Kidney glomerular epithelial cell (primary cell): ENCODE data around the gene KRT39.
A peak's percentile ranks its signal among the peaks of the same experiment; 100 is the strongest.
"Not testable (repeated sequence)": the region's sequence is repeated elsewhere in the genome, so short reads cannot be mapped to it uniquely, and the experiment has no call there.

Experiments used
- DNase-seq: peaks from one replicate; lab custom pipeline; 2025; lab: John Stamatoyannopoulos, UW

The KRT39 gene

DNA sequence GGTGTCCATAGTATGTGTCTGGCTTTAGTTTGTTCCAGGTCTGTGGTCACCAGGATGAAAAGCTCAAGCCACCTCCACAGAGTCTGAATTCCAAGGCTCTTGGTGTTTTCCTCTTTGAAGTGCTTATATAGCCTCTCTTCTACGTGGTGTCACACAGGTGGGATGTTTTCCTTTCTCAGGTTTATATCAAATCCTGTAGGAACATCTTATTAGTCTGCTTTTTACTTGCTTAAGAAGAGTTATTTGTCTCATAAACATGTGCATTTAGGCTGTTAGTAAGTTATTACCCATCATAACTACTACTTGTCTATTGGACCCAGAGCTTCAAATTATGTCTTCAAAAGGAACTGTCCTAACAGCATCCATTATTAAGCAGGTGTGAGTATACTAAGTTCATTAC is at the start of gene KRT39:
TSS of gene KRT39 (minus strand) at position 101 of the 400 bp plus-strand sequence. CDS start at position 9, 92 bp downstream.
- no peak for DNase-seq

DNA sequence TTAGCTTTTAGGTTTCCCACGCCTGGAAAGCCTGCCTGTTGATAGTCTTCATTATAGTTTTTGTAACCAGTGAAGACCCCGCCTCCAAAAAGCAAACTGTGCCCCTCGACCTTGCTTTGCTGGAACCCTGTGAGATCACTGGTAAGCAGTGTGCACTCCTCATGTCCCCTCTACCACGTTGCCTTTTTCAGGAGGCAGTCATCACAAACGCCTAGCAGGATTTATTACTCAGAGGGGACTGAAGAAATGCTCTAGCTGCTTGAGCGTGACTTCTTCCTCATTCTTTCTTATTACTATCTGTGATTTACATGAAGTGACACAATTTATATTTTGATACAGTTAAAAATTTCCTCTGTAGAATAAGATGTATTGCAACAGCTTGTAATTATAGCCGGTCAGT is 48.7 kb upstream of the KRT39 start:
- DNase-seq, result peak; percentile 10

DNA sequence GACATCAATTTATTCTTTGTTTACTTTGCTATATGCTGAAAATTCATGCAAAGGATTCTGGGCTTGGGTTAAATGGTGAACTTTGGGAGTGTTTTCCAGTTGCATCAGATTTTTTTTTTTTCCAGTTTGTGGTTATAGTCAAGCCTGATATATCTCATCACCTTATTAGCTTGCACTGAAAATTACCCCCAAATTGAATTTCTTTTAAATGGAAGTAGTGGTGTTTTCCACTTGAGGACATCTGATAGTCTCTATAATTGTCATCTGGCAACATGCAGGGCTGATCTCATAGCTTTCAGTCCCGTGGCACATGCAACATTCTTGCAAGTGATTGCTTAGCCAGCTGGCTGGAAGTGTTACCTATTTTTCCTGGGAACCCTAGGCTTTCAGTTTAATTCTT is 46.9 kb upstream of the KRT39 start:
- no peak for DNase-seq

DNA sequence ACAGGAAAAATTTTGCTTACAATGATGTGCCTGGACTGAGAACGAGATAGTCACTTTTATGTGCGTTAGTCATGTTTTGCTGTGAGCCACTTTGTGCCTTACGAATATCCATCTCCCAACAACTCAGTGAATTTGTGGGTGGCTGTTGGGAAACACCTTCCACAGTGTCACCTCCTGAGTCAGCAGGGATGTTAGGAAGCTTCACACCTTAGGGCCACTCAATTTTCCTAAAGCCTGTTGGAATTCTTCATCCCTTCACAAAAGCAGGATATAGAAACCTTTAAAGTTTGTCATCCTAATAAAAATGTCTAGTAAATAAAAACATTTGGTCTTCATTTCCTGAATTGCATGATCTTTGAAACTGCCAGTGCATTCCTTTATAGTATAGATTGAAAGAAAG is 46.4 kb upstream of the KRT39 start:
- DNase-seq, result no peak

DNA sequence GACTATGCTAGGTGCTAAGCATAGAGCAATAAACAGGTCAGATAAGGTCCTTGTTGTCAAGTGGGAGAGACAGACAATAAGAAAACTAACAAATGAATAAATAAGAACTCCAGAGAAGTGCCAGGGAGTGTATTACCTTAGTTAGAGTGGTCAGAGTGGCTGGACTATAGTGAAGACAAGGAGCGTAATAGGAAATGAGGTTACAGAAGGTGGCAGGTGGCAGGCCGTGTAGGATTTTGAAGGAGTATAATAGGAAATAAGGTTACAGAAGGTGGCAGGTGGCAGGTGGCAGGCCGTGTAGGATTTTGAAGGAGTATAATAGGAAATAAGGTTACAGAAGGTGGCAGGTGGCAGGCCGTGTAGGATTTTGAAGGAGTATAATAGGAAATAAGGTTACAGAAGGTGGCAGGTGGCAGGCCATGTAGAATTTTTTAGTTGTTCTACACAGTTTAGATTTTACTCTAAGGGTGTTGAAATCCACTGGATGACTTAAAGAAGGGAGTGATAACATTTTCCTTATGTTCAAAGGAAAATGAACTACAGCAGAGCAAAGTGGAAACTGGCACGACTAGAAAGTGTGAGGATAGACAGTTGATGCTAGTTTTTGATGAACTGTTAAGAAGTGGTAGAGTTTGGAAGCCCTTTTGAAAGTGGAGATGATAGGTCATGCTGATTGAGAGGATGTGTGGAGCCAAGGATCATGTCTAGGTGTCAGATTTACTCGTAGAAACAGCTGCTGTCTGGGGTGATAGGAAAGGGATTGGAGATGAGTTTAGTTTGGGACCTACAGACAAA is 45.8 kb upstream of the KRT39 start:
- no peak for DNase-seq

DNA sequence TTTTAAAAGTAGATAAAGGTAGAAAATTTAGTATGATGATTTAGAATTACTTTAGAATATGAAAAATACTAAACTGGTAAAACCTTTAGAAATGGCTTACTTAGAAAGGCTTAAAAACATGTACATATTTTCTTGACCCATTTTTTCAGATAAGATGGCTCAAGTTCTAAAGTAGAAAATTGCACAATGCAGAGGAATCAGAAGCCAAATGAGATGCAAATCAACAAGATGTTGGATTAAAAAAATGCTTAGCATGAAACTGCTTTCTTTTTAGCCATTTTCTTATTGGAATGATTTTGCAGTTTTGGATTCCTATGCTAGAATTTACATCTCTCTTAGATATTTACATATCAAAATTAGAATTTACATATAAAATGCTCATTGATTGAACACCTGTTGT is 43.7 kb upstream of the KRT39 start:
- DNase-seq, result no peak

DNA sequence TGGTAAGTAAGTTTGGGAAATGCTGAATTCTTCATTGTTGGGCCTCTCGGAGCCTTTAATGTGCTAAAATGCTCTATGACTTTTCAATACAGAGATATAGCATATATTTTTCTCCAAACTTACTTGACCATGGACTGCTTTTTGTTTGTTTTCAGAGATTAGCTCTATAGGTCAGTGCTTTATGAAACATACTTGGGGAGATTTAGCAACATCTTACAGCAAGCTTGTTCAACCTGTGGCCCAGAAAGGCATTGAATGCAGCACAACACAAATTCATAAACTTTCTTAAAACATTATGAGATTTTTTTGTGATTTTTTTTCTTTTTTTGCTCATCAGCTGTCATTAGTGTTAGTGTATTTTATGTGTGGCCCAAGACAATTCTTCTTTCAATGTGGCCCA is 43.2 kb upstream of the KRT39 start:
- DNase-seq, result no peak

DNA sequence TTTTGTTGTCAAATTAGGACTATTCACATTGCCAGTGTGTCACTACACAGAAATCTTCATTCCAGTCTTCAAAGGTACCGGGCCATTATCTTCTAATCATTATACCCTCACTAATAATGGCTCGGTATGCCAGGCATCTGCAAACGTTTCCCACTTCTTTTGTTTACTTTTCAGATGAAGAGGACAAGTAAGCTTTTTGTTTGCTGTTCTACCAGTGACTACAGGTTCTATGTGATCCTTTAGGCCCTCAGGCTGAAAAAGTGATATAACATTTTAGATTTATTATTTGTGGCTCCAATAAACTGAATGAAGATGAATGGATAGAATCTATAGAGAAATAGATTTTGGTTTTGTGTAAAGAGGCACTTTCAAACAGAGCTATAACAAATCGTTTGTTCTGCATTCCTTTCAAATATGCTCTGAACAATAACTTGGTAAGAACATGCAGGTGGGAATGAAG is 42.6 kb upstream of the KRT39 start:
- no peak for DNase-seq

DNA sequence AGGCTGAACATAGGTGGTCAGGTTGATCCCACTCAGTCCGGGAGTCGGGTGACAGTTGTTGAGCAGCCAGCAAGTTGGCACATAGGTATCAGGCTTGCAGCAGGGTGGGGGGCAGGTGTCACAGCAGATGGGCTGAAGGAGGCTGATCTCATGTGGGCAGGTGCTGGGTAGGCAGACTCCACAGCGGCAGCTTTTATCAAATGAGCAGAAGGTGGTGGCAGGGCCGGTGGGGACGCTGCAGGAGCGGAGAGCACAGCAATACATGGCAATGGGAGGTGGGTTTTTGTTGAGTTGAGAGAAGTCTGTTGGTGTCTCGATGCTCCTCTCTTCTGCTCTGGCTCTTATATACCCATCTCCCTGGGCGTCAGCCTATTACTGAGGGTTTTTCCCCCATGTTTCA is 42.1 kb upstream of the KRT39 start, which contains the start of gene KRTAP3-1:
TSS of gene KRTAP3-1 (minus strand) at position 318 of the 400 bp plus-strand sequence. CDS start at position 264, 54 bp downstream.
- no peak for DNase-seq

DNA sequence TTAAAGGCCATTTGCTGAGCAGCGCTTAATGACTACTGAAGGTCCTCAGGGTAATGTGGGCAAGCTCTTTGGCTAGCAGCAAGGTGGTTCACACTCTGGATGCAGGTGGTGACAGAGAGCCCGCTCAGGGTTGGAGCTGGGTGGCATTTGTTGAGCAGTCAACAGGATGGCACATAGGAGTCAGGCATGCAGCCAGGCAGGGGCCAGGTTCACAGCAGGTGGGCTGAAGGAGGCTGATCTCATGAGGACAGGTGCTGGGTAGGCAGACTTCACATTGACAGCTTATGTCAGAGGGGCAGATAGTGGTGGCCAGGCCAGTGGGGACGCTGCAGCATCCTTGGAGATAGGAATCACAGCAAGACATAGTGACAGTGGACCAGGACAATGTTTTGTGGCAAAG is 37.6 kb upstream of the KRT39 start:
- no peak for DNase-seq

DNA sequence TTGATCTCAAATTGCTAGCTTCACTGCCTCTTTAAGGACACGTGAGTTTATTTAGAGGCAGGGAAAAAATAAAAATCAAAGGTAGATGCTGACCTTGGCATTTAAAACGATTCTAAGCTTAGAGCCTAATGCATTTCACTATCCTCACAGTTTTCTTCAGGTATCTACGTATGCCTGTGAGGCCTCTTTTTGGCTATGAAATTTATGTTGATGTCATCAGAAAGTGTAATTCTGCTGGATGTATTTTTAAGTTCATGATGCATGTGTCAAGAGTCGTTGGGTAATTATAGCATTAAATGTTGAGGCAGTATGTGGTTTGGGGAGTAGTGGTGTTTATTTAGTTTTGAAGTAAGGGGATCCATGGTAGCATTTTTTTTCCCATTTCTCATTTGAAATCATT is 37.2 kb upstream of the KRT39 start:
- DNase-seq, result no peak

DNA sequence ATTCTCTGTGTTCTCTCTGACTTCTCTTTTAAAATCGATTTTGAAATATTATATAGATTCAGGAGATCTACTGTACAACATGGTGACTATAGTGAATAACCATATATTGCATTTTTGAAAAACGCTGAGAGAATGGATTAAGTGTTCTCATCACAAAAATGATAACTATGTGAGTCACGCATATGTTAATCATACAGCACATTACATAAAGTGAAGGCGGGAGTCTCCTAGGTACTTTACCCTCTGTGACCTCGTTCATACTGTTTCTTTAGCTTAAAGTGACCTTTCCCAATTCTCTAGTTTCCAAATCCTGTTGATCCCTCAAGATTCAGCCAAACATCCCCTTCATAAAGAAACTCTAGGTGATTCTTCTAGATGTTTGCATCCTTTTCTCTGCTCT is 36.1 kb upstream of the KRT39 start:
- no peak for DNase-seq

DNA sequence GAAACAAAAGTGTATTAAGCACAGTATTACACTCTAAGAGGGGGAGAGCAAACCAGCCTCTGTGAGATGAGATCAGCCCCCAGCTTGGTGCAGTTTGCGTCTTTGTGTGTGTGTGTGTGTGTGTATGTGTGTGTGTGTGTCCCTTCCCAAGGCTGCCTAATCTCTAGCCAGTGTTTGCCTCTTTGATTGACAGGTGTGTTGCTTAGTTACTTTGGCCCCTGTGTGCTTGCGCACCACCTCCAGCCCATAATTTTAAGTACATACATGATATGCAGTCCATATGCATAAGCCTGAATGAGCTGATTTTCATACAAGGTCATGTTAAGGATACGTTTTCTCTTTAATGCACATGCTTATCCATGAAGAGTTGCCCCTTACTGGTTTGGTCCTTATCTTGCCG is 35.0 kb upstream of the KRT39 start:
- no peak for DNase-seq

DNA sequence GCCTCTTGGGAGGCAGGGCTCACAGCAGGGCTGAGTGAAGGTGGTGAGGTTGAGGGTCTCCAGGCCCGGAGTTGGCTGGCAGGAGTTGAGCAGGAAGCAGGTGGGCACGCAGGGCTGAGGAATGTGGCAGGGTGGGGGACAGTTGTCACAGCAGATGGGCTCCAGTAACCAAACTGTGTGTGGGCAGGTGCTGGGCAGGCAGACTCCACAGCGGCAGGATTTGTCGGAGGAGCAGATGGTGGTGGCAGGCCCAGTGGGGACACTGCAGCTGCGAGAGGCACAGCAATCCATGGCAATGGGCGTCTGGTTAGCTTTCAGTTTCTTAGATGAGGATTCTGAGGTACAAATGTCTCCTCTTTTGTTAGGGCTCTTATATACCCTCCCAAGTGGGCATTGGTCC is 32.8 kb upstream of the KRT39 start, which contains the start of gene KRTAP3-2:
TSS of gene KRTAP3-2 (minus strand) at position 344 of the 400 bp plus-strand sequence. CDS start at position 291, 53 bp downstream.
- not testable (repeated sequence) for DNase-seq

DNA sequence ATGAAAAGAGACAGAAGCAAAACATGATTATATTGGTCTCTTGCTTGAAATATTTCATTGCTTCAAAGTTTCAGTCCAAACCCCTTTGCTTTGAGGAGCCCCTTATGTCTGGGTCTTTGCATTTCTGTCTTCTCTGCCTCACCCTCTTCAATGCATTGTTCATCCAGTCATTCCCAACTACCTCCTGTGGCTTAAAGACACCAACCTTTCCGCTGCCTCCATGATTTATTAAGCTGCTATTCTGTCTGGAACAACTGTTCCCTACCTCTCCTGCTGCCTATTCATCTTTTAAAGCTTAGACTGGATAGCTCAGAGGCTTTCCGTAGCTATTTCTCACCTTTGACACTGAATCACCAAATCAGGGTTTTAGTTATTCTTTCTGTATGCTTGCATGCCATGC is 30.6 kb upstream of the KRT39 start:
- DNase-seq, result no peak

DNA sequence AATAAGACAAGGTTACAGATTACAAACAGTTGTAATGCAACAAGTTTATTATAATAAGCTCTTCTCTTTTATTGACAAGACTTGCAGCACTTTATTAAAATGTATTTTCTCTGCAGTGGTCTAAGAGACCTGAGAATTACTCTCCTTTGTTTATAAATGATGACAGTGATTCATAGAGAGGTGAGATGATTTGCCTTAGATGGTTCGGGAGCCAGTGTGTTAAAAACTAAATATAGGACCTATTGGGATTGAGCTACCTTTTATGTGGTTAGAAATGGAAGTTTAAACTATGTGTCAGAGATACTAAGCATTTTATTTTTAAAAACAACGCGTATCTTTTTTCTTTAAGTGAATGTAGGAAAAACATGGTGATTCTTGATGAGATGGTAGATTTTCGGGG is 30.1 kb upstream of the KRT39 start:
- no peak for DNase-seq

DNA sequence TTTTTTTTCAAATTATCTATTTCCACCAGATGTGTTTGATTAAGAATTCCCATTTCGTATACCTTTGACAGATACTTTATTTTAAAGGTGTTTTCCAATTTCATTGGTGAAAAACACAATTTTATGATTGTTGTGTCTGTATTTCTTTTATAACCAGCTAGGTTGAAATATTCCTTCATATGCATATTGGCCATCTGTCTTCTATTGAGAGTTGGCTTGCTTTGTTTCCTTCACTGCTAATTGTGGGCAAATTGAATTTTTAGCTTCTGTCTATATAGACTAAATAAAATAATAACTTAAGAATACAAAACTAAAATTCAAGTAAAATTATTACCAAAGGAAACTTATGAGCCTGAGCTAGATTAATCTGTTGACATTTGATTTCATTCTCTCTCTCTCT is 28.4 kb upstream of the KRT39 start:
- no peak for DNase-seq

DNA sequence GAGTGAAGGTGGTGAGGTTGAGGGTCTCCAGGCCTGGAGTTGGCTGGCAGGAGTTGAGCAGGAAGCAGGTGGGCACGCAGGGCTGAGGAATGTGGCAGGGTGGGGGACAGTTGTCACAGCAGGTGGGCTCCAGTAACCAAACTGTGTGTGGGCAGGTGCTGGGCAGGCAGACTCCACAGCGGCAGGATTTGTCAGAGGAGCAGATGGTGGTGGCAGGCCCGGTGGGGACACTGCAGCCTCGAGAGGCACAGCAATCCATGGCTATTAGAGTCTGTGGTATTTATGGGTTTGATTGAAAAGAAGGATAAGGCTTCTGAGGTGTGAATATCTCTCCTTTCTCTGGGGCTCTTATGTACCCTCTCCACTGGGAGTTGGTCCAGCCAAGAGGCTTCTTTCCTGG is 27.1 kb upstream of the KRT39 start, which contains the start of gene KRTAP3-3:
TSS of gene KRTAP3-3 (minus strand) at position 326 of the 400 bp plus-strand sequence. CDS start at position 259, 67 bp downstream.
- no peak for DNase-seq

DNA sequence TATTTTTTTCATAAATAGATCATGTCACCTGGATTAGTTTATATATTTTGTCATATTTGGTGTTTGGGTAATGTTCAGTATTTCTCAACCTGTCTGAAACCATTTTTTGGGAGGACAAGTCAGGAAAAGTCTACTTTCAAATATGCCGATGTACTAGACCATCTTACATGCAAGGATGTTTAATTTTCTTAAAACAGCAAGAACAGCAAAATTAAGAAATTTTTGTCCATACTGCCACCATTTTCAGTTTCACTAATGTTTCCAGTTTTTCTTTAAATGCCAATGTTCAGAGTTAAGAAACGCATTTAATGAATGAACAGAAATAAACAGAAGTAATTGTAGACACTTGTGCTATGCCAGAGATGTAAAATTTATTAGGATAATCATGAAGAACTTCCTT is 26.3 kb upstream of the KRT39 start:
- no peak for DNase-seq

DNA sequence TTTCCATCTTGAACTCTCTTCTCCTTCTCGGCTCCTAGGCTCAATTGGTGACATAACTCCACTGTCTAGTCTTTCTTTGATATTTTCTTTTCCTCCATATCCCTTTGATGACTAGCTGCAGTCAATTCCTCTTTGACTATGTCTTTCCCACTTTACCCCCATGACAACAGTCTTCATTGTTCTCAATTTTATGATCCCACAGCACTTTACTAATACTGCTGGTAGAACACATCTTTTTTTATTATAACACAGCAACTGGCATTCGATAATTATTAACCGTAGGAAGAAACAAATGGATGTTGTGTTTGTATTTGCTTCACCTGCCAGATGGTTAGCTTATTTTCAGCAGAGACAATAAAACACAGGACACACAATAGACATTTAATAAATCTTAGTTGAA is 25.9 kb upstream of the KRT39 start:
- DNase-seq, result no peak

DNA sequence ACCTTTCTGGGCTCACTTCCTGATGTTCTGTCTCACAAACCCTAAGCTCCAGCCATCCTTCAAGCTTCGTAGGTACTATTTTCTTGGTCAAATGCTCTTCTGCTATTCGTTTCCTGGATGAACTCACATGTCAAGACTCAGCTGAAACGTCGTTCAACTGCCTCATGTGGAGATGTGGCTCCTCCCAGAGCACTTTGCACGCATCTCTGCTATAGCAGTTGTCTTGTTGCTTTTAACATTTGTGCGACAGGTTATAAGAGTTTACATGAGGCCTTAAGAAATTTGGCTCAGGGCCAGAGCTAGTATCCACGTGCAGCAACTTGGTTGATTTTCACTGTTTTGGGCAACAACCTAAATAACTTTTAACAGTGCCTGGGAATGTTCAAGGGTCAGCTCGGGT is 20.2 kb upstream of the KRT39 start:
- DNase-seq, result no peak

DNA sequence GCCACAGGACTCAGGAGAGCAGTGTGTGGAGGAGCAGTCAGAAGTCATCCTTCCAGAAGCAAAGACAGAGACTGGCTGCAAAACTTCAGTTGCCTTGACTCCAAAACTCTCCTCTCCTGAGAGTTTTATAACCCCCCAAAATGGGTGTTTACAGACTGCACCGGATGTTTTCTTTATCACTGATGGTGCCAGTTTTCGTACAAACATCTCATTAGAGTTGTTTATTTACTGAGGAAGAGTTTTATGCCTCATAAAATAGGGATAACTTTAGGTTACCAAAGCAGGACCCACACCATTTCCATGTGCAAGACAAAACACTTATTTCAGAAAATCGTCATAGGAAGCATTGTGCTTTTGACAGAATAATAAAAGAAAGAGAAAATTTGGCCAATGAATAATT is 17.5 kb upstream of the KRT39 start, which contains the start of gene KRT40:
TSS of gene KRT40 (minus strand) at position 101 of the 400 bp plus-strand sequence. CDS start at position 48, 53 bp downstream.
- no peak for DNase-seq

DNA sequence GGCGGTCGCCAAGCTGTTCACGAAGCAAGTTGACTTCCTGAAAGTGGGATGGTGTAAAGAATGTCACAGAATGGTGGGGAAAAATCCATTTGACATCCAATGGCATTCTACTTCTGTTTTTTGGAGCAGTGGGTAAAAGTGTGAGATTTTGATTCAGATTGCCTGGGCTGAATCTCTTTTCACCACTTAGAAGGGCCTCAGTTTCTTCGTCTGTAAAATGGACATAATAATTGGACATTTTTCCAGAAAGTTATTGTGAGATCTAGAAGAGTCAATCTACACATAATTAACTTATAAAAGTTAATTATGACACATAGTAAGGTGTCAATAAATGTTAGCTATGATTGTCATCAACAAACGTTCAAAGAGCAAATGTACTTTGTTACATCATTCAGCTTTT is 14.4 kb upstream of the KRT39 start:
- DNase-seq, result no peak

DNA sequence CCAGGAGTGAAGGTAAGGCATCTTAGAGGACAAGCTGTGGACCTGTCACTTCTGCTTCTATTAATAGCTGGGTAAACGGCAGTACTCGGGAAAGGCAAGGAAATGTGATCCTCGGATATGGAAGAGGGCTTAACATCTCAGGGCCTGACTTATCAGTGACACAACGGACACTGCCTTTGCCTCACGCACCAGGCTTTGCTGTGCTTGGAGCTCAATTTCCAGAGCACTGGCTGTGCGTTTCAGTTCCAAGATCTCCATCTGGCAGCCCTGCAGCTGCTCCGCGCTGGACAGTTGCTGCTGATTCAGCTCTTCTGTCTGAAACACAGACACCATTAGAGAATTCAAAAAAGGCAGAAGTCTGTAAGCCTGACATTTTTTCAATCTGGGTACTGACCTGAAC is 13.8 kb upstream of the KRT39 start:
- DNase-seq, result no peak
